Immature natural killer cell (primary cell): ENCODE data around the gene H2AZ2. TPM values are rescaled to one million over a fixed set of nuclear protein-coding genes. Genes with fewer than 3 reads are reported as not detected.

Experiments
- DNase-seq, 3 donors: peaks; one replicate each; pipeline ENCODE4 v3.0.0; 2022; ENCODE audit warnings: mixed read lengths in 1 of 3
- H3K27ac Mint-ChIP-seq, 6 donors: one replicate each; pipeline ENCODE4 v1.8.0; 2020; ENCODE audit warnings: mixed read lengths in 6 of 6, mild to moderate bottlenecking in 5 of 6, inconsistent platforms in 4 of 6, moderate library complexity in 3 of 6
- H3K27me3 Mint-ChIP-seq, 3 donors: one replicate each; pipeline ENCODE4 v1.8.0; 2020 to 2021; ENCODE audit warnings: low read depth in 3 of 3, mild to moderate bottlenecking in 3 of 3, mixed read lengths in 3 of 3, moderate library complexity in 3 of 3, inconsistent platforms in 1 of 3
- H3K36me3 Mint-ChIP-seq, 3 donors: one replicate each; pipeline ENCODE4 v1.8.0; 2020; ENCODE audit warnings: mixed read lengths in 3 of 3, inconsistent platforms in 2 of 3, mild to moderate bottlenecking in 2 of 3
- H3K4me1 Mint-ChIP-seq, 2 donors: one replicate each; pipeline ENCODE4 v1.8.0; 2020; ENCODE audit warnings: inconsistent platforms in 2 of 2, mild to moderate bottlenecking in 2 of 2, mixed read lengths in 2 of 2, moderate library complexity in 1 of 2
- H3K4me3 Mint-ChIP-seq, 5 donors: one replicate each; pipeline ENCODE4 v1.8.0; 2020; ENCODE audit warnings: mild to moderate bottlenecking in 5 of 5, mixed read lengths in 5 of 5, inconsistent platforms in 3 of 5, moderate library complexity in 3 of 5
- H3K9me3 Mint-ChIP-seq, 6 donors: one replicate each; pipeline ENCODE4 v1.8.0; 2020; ENCODE audit warnings: mild to moderate bottlenecking in 6 of 6, mixed read lengths in 6 of 6, inconsistent platforms in 4 of 6, moderate library complexity in 3 of 6
- polyA plus RNA-seq, 3 donors: library from polyadenylated mRNA; unstranded; fragments of 300-500 nt; fragmentation: Illumina TruSeq; gene quantifications; one replicate each; pipeline ENCODE4 v1.2.3, GENCODE V29; 2021

Gene H2AZ2
- polyA plus RNA-seq, 3 donors from 2014 or later = 237 to 262 (median 254) TPM

DNA sequence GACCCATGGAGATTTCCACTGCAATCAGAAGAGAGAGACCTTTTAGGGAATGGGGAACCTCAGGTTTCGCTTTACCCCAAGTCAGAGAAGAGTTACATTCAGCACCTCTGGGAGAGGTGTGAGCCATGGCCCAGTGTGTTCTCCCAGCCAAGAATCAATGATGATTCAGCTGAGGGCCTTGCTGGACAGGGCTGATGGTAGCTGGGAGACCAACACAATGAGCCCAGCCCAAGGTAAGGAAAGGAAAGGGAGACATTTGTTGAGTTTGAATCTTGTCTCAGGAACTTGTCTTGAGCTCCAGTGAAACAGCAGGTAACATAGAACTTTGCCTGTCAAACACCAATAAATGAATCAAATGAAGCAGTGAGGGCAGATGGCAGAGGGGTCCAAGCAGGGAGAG is 65.4 kb downstream of the H2AZ2 start:
- Mint-ChIP-seq H3K27ac (no peak overlapping the region), H3K27me3 (peaks cover 2 to 9% (median 5%) of the 10 kb centered on the region in 3 donors), H3K4me1 (no peaks in the 10 kb centered on the region), H3K9me3 (peaks cover 0 to 13% (median 10%) of the 10 kb centered on the region in 6 donors), H3K36me3 (peaks cover 6 to 9% (median 8%) of the 10 kb centered on the region in 3 donors), H3K4me3 (no peak overlapping the region)
- DNase-seq = no peak

Other genes with a start within 250 kb of the H2AZ2 start
- 10 to 100 TPM; 24.3 to 44.4 (median 32.8) TPM for gene OGDH, start 241.5 kb downstream of the H2AZ2 start, polyA plus RNA-seq
- gene ZMIZ2, start 99.2 kb downstream of the H2AZ2 start, polyA plus RNA-seq = 1 to 10 TPM in 2 of 3 donors, under 1 TPM in 1; 0.58 to 8.1 (median 3.3) TPM
- gene PPIA, start 51.4 kb downstream of the H2AZ2 start, polyA plus RNA-seq = 1,000 to 10,000 TPM; 2,627 to 4,215 (median 3,741) TPM
- 1 to 10 TPM; 2.4 to 3.2 (median 3.2) TPM for gene PURB, start 37.4 kb upstream of the H2AZ2 start, polyA plus RNA-seq
- gene MYO1G, start 130.9 kb upstream of the H2AZ2 start, polyA plus RNA-seq = 100 to 1,000 TPM; 139 to 261 (median 139) TPM
- gene CCM2, start 152.1 kb upstream of the H2AZ2 start, polyA plus RNA-seq = 100 to 1,000 TPM in 2 of 3 donors, 10 to 100 TPM in 1; 60.4 to 120 (median 103) TPM
- gene NACAD, start 240.9 kb upstream of the H2AZ2 start, polyA plus RNA-seq = under 1 TPM in 2 of 3 donors, not detected in 1; 0.26 to 0.65 TPM